AG09319 (cell line): ENCODE results near the gene FAM114A2.

Source experiments
- DNase-seq: peaks from one replicate; pipeline ENCODE4 v3.0.0-alpha.2; 2010; ENCODE audit warnings: low read depth; ENCODE audit errors: extremely low read depth
- TF ChIP-seq, protein P1 (sequence below): IDR thresholded peaks from 2 replicates; pipeline ENCODE4 v1.5.1; 2011; ENCODE audit warnings: low read depth, mild to moderate bottlenecking, inconsistent platforms, low read length, moderate library complexity

FAM114A2 gene

GRCh38 chr5:153974131-153974812, 64.4 kb downstream of the FAM114A2 start:
- TF ChIP-seq, protein P1, sequence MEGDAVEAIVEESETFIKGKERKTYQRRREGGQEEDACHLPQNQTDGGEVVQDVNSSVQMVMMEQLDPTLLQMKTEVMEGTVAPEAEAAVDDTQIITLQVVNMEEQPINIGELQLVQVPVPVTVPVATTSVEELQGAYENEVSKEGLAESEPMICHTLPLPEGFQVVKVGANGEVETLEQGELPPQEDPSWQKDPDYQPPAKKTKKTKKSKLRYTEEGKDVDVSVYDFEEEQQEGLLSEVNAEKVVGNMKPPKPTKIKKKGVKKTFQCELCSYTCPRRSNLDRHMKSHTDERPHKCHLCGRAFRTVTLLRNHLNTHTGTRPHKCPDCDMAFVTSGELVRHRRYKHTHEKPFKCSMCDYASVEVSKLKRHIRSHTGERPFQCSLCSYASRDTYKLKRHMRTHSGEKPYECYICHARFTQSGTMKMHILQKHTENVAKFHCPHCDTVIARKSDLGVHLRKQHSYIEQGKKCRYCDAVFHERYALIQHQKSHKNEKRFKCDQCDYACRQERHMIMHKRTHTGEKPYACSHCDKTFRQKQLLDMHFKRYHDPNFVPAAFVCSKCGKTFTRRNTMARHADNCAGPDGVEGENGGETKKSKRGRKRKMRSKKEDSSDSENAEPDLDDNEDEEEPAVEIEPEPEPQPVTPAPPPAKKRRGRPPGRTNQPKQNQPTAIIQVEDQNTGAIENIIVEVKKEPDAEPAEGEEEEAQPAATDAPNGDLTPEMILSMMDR, result peak; percentile 75
- no peak for DNase-seq

GRCh38 chr5:153972240-153972639, 66.5 kb downstream of the FAM114A2 start:
- no peak for DNase-seq
- TF ChIP-seq, protein P1, result no peak

GRCh38 chr5:153970496-153970895, 68.2 kb downstream of the FAM114A2 start:
- no peak for DNase-seq

GRCh38 chr5:153969563-153969895, 69.2 kb downstream of the FAM114A2 start:
- TF ChIP-seq, protein P1, result no peak
- DNase-seq, result no peak

More at GRCh38 chr5:153970496-153970895, 68.2 kb downstream of the FAM114A2 start:
- TF ChIP-seq, protein P1, result no peak

GRCh38 chr5:153968761-153969562, 69.7 kb downstream of the FAM114A2 start:
- DNase-seq, result no peak
- TF ChIP-seq, protein P1, result no peak

- TF ChIP-seq, protein P1, result peak; percentile 96
- no peak for DNase-seq
Measured at GRCh38 chr5:153964880-153965645, 73.6 kb downstream of the FAM114A2 start.
